DOHH2 (cell line): ENCODE data around the gene TP53I3.

Experiments
- CTCF ChIP-seq: fragments of 200-600 bp; sonication (generic); IDR thresholded peaks from one replicate; pipeline ENCODE4 v1.5.1; 2014; ENCODE audit warnings: antibody characterized with exemption, mild to moderate bottlenecking, low read depth, low read length; ENCODE audit not compliant: poor library complexity, severe bottlenecking
- EZH2phosphoT487 ChIP-seq: fragments of 200-600 bp; sonication (generic); IDR thresholded peaks from 2 replicates; pipeline ENCODE4 v1.6.1; 2017; ENCODE audit warnings: borderline replicate concordance, mild to moderate bottlenecking, antibody characterized with exemption, low read length, moderate library complexity, mixed read lengths

GRCh38 chr2:24073816-24074215, 10.8 kb downstream of the TP53I3 start:
- TF ChIP-seq CTCF = no peak
- TF ChIP-seq EZH2phosphoT487 = no peak
